Hippocampal formation (tissue), 2 donors: ENCODE measurements around the gene TRAK1.

Source experiments
- DNase-seq, 2 donors: peaks; one replicate each; lab custom pipeline; 2025; lab: John Stamatoyannopoulos, UW

Gene TRAK1

DNA sequence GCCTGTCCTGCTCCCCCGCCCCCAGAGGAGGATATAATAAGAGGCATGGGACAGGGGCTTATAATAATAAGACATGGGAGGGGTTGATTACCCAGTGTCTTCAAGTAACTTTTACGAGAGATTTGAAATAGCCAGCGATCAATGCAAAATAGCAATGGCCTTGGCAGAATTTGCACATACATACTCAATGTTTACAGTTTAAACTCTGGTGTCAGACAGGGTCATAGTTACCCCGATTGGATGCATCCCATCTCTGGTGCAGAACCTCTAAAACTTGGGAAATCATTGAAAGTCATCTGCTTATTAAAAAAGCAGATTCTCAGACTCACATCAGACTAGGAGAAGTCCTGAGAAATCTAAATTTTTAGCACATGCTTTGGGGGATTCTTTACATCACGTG is 61.0 kb downstream of the TRAK1 start:
- no peak for DNase-seq

GRCh38 chr3:42153039-42153438 is 61.9 kb downstream of the TRAK1 start:
- DNase-seq, result no peak

- DNase-seq, result no peak
Measured at GRCh38 chr3:42157540-42158538, 66.7 kb downstream of the TRAK1 start.

DNA sequence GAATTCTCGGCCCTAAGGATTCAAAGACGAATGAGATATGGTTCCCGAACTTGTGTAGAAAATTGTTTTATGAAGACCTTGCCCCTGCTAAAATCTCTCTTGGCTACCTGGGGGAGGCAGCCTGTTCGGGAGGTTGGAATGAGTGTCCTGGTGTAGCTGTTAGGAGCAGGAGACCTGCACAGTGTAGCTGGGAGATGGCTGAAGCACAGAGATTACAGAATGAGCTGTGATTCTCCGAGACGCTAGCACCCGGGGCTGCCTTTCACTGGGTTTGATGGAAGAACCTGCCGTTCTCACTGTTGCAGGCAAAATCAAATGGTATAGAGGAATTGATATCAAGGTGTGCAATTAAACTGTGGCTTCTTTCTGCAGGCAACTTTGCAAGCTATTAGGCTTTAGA is 68.0 kb downstream of the TRAK1 start:
- no peak for DNase-seq

DNA sequence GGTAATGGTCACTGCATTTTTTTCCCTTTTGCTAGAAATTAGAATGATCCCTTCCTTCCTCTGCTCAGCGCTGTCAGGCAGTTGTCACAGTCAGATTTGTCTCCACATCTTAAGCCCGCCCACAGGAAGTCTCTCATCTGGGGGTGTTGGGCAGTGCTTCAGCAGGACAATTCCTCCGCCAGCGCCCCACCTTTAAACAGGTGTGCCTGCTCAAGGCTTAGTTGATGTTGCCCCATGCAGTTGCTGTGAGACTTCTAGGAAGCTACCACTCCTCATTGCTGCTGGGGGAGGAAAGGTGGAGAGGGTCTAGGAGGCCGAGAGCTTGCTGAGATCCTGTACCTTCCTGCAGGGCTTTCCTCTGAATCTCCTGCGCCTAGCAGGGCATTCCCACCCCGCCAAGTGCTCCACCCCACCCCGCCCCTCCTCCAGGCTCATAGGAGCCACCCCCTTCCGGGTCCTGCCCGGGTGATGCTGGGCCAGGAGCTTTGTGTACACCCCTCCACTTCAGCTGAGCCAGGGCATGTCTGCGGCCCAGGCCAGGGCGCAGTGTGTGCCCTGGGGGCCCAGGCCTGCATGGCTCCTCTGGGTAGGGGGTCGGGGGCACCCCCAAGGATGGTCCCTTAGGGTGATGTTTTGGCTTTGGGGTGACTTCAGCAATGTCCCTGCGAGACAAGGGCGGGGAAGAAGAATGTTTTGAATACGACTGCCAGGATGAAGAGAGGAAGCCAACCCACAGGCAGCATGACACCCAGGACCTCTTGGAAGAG is 68.7 kb downstream of the TRAK1 start:
- DNase-seq, result no peak

- DNase-seq, result no peak
Measured at GRCh38 chr3:42161050-42161935, 70.1 kb downstream of the TRAK1 start.

GRCh38 chr3:42162462-42162861 is 71.3 kb downstream of the TRAK1 start:
- no peak for DNase-seq

DNA sequence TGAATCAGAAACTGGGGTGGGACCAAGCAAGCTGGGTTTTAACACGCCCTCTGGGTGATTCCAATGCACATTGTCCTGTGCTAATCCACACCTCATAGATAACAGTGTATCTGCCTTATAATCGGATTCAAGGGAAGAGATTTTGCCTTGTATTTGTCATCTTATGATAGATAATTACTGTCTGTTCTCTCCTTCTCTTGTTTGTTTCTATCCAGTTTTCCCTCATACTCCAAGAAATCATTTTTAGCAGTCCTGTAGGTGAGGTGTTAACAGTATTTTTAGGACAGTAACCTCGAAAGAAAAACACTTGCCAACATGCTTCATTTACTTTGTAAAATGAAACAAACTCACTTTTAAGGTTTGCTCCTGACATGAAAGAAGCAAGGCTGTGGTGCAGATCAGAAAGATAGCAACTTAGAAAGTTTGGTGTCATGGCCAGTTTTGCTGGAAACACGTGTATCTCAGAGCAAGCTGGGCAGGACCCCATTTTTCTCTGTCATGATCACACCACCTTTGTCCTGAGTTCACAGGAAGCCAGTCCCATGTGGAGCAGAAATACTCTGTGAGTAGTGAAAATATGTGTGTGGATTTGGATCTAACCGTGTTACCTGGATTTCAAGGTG is 72.6 kb downstream of the TRAK1 start:
- DNase-seq, result no peak

DNA sequence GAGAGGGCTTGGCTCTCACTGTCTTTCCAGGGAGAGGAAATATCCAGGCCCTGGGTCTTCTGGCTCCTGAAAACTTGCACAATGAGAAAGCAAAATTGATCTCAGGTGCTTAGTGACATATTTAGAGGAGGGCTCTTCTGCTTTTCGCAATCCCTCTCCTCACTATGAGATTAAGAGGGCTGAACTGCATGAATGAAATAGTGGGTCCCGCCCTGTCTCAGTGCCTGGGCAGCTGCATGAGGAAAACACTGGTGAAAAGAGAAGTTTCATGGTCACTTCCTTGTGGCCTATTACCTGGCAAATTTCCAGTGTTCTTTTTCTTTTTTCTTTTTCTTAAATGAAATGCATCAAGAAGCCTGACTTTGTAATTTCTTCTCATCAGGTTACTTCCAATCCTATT is 73.5 kb downstream of the TRAK1 start:
- DNase-seq, result no peak

- no peak for DNase-seq
Measured at GRCh38 chr3:42165211-42165610, 74.1 kb downstream of the TRAK1 start.

DNA sequence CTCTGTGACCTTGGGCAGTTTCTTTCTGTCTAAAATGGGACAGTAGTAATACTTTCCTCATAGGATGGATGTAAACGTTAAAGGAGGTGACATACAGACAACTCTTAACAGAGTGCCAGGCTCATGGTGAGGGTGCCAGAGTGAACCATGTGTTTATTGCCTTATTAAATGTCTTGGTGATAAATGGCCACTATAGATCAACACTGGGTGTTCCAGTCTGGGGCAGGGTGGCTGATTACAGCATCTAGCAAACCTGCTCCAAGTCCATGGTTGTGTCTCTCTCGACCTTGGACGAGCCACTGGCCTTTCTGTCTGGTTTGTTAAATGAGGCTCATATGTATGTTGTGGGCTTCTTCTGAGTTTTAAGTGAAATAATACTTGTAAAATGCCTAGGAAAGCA is 75.1 kb downstream of the TRAK1 start:
- no peak for DNase-seq

DNA sequence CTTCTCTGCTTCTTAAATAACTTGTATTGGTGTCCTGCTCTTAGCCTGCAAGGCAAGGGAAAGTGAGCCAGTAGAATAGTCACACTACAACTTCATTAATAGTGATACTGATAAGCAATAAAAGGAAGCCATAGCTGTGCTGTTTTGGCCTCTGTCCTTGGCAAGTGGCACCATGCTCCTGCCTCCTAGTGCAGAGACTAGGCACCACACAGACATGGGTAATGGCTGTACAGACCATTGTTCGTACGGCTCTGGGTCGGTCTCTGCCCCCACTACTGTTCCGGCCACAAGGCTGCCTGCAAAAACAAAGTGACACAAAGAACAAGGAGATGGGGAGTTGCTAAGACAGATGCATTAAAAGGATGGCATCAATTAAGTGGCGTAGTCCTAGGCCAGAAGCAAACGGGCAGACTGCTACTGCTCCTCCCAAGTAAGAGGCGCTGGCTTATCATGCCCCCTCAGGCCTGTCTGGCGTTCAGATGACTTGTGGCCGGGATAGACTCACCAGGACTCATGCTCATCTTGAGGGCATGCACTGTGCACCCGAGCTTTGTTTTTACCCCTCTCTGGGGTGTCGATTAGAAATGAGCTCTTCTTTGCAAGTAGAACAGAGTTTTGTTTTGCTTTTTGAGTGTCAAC is 75.6 kb downstream of the TRAK1 start:
- DNase-seq, result no peak

GRCh38 chr3:42169579-42170120 is 78.5 kb downstream of the TRAK1 start:
- no peak for DNase-seq

DNA sequence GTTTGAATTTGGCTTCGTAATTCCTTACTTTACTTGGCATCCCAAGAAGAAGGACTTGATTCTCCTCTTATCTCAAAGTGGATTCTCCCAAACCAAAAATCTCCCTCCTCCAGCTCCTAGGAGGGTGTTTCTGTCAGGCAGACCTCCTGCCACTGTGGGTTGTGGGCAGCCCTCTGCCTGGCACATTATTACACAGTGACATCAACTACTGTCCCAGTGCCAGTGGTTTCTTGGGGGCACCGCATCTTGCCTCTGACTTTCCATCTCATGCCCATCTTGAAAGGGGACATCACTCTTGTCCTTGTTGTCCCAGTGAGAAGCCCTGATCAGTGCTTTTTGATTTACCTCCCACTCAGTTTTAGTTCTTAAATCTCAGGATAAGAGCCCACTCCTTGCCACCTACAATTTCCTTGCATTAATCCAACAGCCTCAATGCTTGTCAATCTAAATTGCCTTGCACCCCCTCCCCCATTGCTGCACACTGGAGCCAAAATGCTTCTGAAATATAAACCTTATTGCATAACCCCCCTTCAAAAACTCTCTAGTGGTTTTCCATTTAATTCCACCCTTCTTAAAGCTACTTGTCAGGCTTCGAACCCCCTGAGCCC is 81.0 kb downstream of the TRAK1 start:
- DNase-seq, result no peak

- no peak for DNase-seq
Measured at GRCh38 chr3:42173307-42173706, 82.2 kb downstream of the TRAK1 start.

DNA sequence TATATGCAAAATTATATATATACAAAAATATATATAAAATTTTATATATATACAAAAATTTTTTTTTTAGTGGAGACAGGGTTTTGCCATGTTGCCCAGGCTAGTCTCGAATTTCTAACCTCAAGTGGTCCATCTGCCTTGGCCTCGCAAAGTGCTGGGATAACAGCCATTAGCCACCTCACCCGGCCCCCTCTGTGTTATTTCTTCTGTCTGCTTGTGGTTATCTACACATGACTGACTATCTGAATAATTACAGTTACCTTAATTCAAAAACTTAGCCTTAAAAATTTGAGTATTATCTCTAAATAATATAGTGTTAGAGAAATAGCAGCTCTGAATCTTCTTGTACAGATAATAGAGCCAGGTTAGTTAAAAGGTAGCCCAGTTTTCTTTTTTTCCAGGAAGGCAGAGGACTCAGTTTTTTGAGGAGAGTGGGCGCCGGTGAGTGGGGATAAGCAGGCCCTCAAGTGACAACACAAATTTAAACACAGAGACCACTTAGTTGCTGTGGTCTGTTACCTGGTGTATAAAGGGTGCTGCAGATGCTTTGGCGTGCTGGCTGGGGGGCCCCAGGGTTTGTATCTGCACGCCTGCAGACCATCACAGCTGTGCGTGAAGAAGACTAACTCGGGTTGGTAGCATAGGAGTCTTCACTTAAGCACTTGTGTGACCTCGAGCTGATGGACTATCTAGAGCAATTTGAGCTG is 83.7 kb downstream of the TRAK1 start:
- DNase-seq, result no peak

- DNase-seq, result no peak
Measured at GRCh38 chr3:42175386-42176240, 84.5 kb downstream of the TRAK1 start.

DNA sequence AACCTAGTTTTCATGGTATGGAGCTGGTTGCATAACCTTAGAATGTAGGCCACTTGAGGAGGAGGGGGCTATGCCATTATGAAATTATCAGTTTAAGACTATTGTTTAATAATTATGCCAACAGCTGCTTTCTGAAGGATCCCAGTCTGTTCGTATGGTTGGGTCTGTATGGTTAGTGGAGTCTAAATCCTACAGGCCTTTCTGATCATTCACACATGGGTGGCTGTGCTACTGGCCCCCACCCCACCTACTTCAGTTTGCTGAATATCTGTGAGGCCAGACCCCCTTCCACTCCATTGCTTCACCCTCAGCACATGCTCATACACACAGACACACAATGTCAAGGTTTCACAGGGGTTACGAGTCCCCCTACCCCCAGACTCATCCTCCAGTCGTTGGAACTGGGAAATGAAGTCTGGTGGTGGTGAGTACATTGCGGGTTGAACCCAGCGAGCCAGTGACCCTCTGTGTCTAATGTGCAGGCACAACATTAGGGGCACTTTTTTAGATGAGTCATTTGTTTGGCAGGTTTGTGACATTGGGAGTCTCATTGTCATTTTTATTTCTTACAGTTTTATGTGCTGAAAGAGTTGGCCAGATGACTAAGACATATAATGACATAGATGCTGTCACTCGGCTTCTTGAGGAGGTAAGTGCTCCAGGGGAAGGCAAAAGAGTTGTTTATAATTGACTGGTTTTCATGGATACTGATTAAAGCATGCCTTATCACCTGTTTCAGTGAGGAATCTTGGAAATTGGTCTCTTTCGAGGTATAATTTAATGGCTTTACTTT is 85.3 kb downstream of the TRAK1 start:
- no peak for DNase-seq
